Esophagus squamous epithelium (tissue), 4 donors: Measurements from ENCODE around the gene SUPV3L1.

Experiments used
- CTCF ChIP-seq, 6 experiments: fragments of 450-650 bp in 4 of 6; fragments of 200-600 bp in 2 of 6; sonication (generic) in 2 of 6; IDR thresholded peaks; one replicate each; pipeline ENCODE4 v1.5.1; 2016 to 2019; ENCODE audit warnings: antibody characterized with exemption in 6 of 6, mild to moderate bottlenecking in 4 of 6, moderate library complexity in 4 of 6
- POLR2A ChIP-seq, 4 donors: fragments of 450-650 bp; IDR thresholded peaks; one replicate each; pipeline ENCODE4 v1.6.1; 2017; ENCODE audit warnings: antibody characterized with exemption in 4 of 4, mild to moderate bottlenecking in 4 of 4, moderate library complexity in 3 of 4

GRCh38 chr10:69237528-69238159 lies 57.6 kb downstream of the SUPV3L1 start:
- no peak for TF ChIP-seq POLR2A (IDR thresholded peaks at IDR 0.05)
- peak; percentile 86 to 99 (median 96) for TF ChIP-seq CTCF (IDR thresholded peaks at IDR 0.05)
